PC-3 (cell line): ENCODE data around the gene LRCH4.

Source experiments
- CTCF ChIP-seq: fragments of 300-600 bp; sonication (generic); conservative IDR thresholded peaks from 2 replicates; pipeline ENCODE4 v1.5.1; 2017; ENCODE audit warnings: antibody characterized with exemption, low read depth, mild to moderate bottlenecking, low read length
- EZH2 ChIP-seq: fragments of 300-600 bp; sonication (generic); IDR thresholded peaks from one replicate; pipeline ENCODE4 v1.6.1; 2017; ENCODE audit warnings: antibody characterized with exemption, mild to moderate bottlenecking, low read length; ENCODE audit not compliant: unreplicated experiment
- EZH2phosphoT487 ChIP-seq: fragments of 300-600 bp; sonication (generic); IDR thresholded peaks from 2 replicates; pipeline ENCODE4 v1.6.1; 2018; ENCODE audit warnings: mild to moderate bottlenecking, antibody characterized with exemption, low read length, borderline replicate concordance

GRCh38 chr7:100591596-100591995 lies 5.7 kb upstream of the LRCH4 start:
- TF ChIP-seq CTCF (no peak), EZH2 (no peak), EZH2phosphoT487 (no peak)
